Body of pancreas (tissue), 4 donors: ENCODE results near the gene ARHGAP26. TPM values are rescaled to one million over a fixed set of nuclear protein-coding genes. Genes with fewer than 3 reads are reported as not detected.

Source experiments
- ATAC-seq: fragments of 150-250 bp; one replicate; pipeline ENCODE4 v1.9.1; 2016
- DNase-seq, 4 donors: peaks; one replicate each; pipeline ENCODE4 v3.0.0-alpha.2; 2019
- H3K27ac ChIP-seq, 4 donors: fragments of 200-600 bp; sonication (generic); 1 replicate in 3 of 4; 2 replicates in 1 of 4; pipeline versions ENCODE4 v1.5.1 to v1.6.1; 2016 to 2019; ENCODE audit warnings: mild to moderate bottlenecking in 1 of 4, mixed read lengths in 1 of 4, moderate library complexity in 1 of 4
- H3K27me3 ChIP-seq, 2 donors: fragments of 200-600 bp; sonication (generic); one replicate each; pipeline ENCODE4 v1.6.0; 2016; ENCODE audit warnings: mild to moderate bottlenecking in 1 of 2
- H3K36me3 ChIP-seq, 2 donors: fragments of 200-600 bp; sonication (generic); replicated peaks in 1 of 2; 2 replicates each; pipeline ENCODE4 v1.5.1; 2016; ENCODE audit warnings: low read depth in 2 of 2; ENCODE audit not compliant: insufficient read depth in 1 of 2
- H3K4me1 ChIP-seq: fragments of 200-600 bp; sonication (generic); one replicate; pipeline ENCODE4 v1.6.0; 2016
- H3K4me3 ChIP-seq, 2 donors: fragments of 200-600 bp; sonication (generic); 1 replicate in 1 of 2; 2 replicates in 1 of 2; pipeline ENCODE4 v1.5.1; 2016 to 2019
- H3K9me3 ChIP-seq, 3 donors: fragments of 200-600 bp; sonication (generic); 1 replicate in 2 of 3; 2 replicates in 1 of 3; pipeline ENCODE4 v1.5.1; 2016
- CTCF ChIP-seq, 7 experiments: fragments of 450-650 bp in 4 of 7; fragments of 200-600 bp in 3 of 7; sonication (generic) in 3 of 7; IDR thresholded peaks; one replicate each; pipeline ENCODE4 v1.5.1; 2016 to 2019; ENCODE audit warnings: antibody characterized with exemption in 7 of 7
- POLR2A ChIP-seq, 3 donors: fragments of 450-650 bp; IDR thresholded peaks; one replicate each; pipeline ENCODE4 v1.6.1; 2016; ENCODE audit warnings: antibody characterized with exemption in 3 of 3, mild to moderate bottlenecking in 2 of 3
- WGBS, 2 donors: methylation state at CpG; one replicate each; pipeline ENCODE4 v1.1.5; 2017; 5-methylcytosine and 5-hydroxymethylcytosine counted together
- intact Hi-C: fragments of 100-400 bp; cut with DNase I; formaldehyde crosslinking; loops from one replicate; pipeline ENCODE4 v1.15.1; 2023
- total RNA-seq, 2 donors: library from RNA; depleted of rRNA; stranded (reverse); fragments of >200 nt; gene quantifications; one replicate each; pipeline ENCODE4 v1.1.0, GENCODE V29; 2016

The ARHGAP26 gene
- total RNA-seq, 2 donors from 2014 or later: 12.5 to 14.2 TPM

- H3K4me3 ChIP-seq: no peak overlapping the region
- H3K27ac ChIP-seq: no peak overlapping the region
- no peaks in the 10 kb centered on the region for H3K9me3 ChIP-seq
- 83 to 84% methylated on average over 2 of the region's 2 CpGs for WGBS, 2 donors
- intact Hi-C loops: loop anchor here (5.0 kb wide), 1 partner anchor 120 kb away; no protein-coding TSS in a partner anchor
- DNase-seq (no peak), ATAC-seq (no peak)
- no peaks in the 10 kb centered on the region for H3K36me3 ChIP-seq
- no peaks in the 10 kb centered on the region for H3K27me3 ChIP-seq
- no peak for TF ChIP-seq POLR2A (IDR thresholded peaks at IDR 0.05)
- no peak for TF ChIP-seq CTCF (IDR thresholded peaks at IDR 0.05)
- peaks cover 48% of the 10 kb centered on the region for H3K4me1 ChIP-seq
Observed at GRCh38 chr5:142876817-142877216, 106.6 kb downstream of the ARHGAP26 start.

GRCh38 chr5:142878111-142878510 lies 107.9 kb downstream of the ARHGAP26 start:
- DNase-seq: no peak
- H3K27me3 ChIP-seq: no peaks in the 10 kb centered on the region
- peaks cover 35% of the 10 kb centered on the region for H3K4me1 ChIP-seq
- TF ChIP-seq CTCF (IDR thresholded peaks at IDR 0.05) (no peak), POLR2A (IDR thresholded peaks at IDR 0.05) (no peak)
- WGBS, 2 donors: 58 to 59% methylated on average over 7 of the region's 7 CpGs
- H3K27ac ChIP-seq: no peak overlapping the region
- H3K4me3 ChIP-seq: no peak overlapping the region
- H3K36me3 ChIP-seq: no peaks in the 10 kb centered on the region
- no peaks in the 10 kb centered on the region for H3K9me3 ChIP-seq
- intact Hi-C loops: loop anchor here (5.0 kb wide), 1 partner anchor 121 kb away; no protein-coding TSS in a partner anchor
- no peak for ATAC-seq

GRCh38 chr5:142878638-142879037 lies 108.5 kb downstream of the ARHGAP26 start:
- peak in 2 of 4 donors; percentile 42 to 47 for DNase-seq
- intact Hi-C loops: loop anchor here (5.0 kb wide), 1 partner anchor 121 kb away; no protein-coding TSS in a partner anchor

GRCh38 chr5:142881076-142881783 lies 111.1 kb downstream of the ARHGAP26 start:
- ATAC-seq: no peak
- no peaks in the 10 kb centered on the region for H3K27me3 ChIP-seq

More at GRCh38 chr5:142878638-142879037, 108.5 kb downstream of the ARHGAP26 start:
- Histone ChIP-seq H3K36me3 (no peaks in the 10 kb centered on the region), H3K27ac (no peak overlapping the region), H3K9me3 (no peaks in the 10 kb centered on the region), H3K4me1 (peaks cover 30% of the 10 kb centered on the region), H3K4me3 (no peak overlapping the region), H3K27me3 (no peaks in the 10 kb centered on the region)
- ATAC-seq: no peak
- no peak for TF ChIP-seq CTCF (IDR thresholded peaks at IDR 0.05)
- no peak for TF ChIP-seq POLR2A (IDR thresholded peaks at IDR 0.05)
- 27 to 34% methylated on average over 3 of the region's 3 CpGs for WGBS, 2 donors

More at GRCh38 chr5:142881076-142881783, 111.1 kb downstream of the ARHGAP26 start:
- Histone ChIP-seq H3K4me1 (peaks cover 9% of the 10 kb centered on the region), H3K27ac (no peak overlapping the region), H3K9me3 (no peaks in the 10 kb centered on the region), H3K4me3 (no peak overlapping the region), H3K36me3 (no peaks in the 10 kb centered on the region)
- 73 to 80% methylated on average over 7 to 8 of the region's 8 CpGs for WGBS, 2 donors
- DNase-seq: peak in 1 of 4 donors; percentile 55
- no peak for TF ChIP-seq POLR2A (IDR thresholded peaks at IDR 0.05)
- TF ChIP-seq CTCF (IDR thresholded peaks at IDR 0.05): no peak
- intact Hi-C loops: no loop called here
